HG03064 (cell line): ENCODE data around the gene CCL18.
"Not testable (repeated sequence)": the region's sequence is repeated elsewhere in the genome, so short reads cannot be mapped to it uniquely, and the experiment has no call there.

Experiments used
- ATAC-seq: cut with Tn5 transposase; IDR thresholded peaks from one replicate; pipeline ENCODE4 v1.9.1; 2021; ENCODE audit warnings: low read depth; ENCODE audit not compliant: unreplicated experiment

The CCL18 gene, protein sequence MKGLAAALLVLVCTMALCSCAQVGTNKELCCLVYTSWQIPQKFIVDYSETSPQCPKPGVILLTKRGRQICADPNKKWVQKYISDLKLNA

DNA sequence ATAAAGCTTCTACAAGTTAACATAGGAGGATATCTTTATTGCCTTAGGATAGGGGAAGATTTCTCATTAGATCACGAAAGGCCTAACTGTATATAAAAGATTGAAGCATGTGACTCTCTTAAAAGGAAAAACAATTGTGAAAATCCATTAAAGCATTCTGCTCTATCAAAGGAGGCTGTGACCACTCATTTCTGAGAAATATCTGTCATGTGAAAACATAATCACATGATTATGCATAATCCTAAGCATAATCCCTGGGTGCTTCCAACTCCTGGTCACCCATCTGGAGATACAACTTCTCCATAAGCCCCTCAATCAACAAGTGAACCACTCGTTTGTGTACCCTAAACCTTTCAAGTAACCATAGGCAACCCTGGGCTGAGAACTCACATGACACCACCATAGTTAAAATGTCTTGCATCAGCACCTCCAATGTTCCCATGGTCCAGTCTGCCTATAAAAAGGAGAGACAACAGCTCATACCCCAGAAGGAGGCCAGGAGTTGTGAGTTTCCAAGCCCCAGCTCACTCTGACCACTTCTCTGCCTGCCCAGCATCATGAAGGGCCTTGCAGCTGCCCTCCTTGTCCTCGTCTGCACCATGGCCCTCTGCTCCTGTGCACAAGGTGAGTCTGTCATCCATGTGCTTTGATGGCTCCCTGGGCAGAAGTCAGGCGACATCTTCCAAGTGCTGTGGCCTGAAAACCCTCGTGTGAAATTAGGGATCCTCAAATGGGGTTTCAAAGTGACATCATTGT lies at the start of gene CCL18:
Gene CCL18, plus strand, starts transcription at position 487 of the 756 bp plus-strand sequence. Its CDS starts 71 bp downstream, at position 558.
- ATAC-seq: no peak

DNA sequence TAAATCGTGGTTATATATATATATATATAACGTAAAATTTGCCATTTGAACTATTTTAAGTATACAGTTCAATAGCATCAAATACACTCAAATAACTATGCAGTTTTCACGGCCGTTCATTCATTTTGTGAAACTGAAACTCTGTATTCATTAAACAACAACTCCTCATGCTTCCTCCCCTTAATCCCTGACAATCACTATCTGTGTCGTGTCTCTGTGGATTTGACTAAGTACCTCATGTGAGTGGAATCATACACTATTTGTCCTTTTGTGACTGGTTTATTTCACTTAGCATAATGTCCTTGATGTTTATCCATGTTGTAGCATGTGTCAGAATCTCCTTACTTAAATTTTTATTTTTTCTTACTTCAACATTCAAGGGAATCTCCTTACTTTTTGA lies 49.1 kb upstream of the CCL18 start:
- no peak for ATAC-seq

DNA sequence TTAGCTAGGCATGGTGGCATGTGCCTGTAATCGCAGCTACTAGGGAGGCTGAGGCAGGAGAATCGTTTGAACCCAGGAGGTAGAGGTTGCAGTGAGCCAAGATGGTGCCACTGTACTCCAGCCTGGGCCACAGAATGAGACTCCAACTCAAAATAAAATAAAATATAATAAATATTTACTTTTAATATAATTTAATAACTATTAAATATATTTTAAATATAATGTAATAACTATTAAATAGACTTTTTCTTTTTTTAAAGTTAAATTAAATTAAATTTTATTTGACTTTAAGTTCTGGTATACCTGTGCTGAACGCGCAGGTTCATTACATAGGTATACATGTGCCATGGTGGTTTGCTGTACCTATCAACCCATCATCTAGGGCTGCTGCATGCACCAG lies 48.2 kb upstream of the CCL18 start:
- ATAC-seq: not testable (repeated sequence)

DNA sequence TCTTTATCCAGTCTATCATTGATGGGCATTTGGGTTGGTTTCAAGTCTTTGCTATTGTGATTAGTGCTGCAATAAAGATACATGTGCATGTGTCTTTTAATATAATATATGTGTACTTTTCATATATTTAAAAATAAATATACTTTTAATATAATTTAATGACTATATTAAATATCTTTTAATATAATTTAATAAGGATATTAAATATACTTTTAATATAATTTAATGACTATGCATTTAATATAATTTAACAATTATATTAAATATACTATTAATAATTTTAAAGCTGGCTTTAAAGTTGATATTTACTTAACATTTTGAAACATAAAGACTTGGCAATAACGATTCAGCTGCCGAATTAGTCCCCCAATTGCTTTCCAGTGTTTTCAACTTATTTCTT lies 47.5 kb upstream of the CCL18 start:
- ATAC-seq: no peak

DNA sequence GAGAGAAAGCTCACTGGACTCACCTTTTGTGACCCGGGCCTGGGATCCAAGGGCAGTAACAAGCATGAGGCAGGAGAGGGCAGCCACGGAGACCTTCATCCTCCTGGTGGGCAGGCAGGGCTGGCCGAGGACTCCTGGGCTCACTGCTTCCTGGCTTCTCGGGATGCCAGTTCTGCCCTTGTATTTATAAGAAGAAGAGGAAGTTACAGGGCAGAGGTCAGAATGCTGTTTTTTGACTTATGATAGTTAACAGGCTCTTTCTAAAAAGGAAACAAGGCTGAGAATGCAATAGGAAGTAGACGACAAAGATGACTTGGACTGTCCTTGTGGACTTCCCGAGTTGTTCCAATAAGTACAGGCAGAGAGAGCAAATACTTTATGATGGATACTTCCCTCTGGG lies 46.3 kb upstream of the CCL18 start, which contains the start of gene CCL23:
Gene CCL23, minus strand, starts transcription at position 174 of the 400 bp plus-strand sequence. Its CDS starts 75 bp downstream, at position 99.
- ATAC-seq: no peak

DNA sequence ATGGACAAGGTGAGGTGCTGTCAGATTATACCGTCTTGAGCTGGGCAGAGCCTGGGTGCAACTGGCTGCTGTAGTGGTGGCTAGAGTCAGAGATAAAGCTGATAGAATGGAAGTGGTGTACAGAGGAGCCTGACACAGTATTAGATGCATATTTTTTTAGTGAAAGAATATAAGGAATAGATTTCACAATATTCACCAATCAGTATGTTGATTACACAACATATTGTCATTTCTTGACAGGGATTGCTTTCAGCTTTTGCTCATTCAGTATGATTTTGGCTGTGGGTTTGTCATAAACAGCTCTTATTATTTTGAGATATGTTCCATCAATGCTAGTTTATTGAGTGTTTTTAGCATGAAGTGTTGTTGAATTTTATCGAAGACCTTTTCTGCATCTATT lies 44.6 kb upstream of the CCL18 start:
- ATAC-seq: no peak

DNA sequence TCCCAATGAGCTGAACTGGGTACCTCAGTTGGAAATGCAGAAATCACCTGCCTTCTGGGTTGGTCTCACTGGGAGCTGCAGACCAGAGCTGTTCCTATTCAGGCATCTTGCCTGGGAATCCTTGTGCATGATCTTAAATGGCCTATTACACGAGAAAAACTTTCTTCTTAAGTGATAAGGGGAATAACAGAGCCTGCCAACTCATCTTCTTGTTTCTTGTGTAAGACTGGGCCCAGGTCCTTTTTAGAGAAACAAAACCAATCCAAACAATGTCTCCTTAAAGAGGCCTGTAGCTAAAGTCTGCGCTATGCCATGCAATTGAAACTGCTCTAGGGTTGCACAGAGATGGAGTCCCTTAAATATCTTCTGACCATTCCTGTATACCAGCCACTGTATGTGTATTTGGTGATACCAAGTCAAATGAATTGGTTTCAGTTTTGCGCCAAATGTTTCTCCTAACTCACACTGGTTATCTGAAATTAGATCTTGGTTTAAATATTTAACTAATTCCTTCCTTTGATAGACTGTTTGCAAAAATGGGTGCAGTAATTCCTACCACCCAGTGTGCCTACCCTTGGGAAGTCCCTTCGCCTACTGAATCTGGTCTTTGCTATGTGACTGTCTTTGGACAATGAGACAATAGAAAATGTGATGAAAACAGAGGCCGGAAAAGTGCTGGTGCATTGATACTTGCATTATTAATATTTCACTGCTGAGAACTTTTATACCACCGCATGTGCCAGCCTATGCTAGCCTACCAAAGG lies 39.8 kb upstream of the CCL18 start:
- ATAC-seq: no peak

DNA sequence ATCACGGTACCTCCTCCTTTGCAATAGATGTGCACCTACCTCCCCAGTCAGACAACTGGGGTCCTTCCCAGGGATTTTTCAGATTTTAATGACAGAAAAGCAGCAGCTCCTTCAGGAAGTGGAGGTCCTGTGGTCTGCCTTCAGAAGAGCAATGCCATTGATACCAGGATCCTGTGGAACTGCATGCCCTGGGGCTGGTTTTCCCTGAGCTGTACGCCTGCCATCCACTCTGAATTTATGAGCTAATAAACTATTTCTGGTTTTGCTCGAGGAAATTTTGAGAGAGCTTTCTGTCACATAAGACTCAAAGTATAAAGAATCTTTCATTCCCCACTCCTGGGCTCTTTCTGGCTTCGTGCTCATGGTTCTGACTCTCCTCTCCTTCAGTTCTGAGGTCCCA lies 36.3 kb upstream of the CCL18 start:
- no peak for ATAC-seq

DNA sequence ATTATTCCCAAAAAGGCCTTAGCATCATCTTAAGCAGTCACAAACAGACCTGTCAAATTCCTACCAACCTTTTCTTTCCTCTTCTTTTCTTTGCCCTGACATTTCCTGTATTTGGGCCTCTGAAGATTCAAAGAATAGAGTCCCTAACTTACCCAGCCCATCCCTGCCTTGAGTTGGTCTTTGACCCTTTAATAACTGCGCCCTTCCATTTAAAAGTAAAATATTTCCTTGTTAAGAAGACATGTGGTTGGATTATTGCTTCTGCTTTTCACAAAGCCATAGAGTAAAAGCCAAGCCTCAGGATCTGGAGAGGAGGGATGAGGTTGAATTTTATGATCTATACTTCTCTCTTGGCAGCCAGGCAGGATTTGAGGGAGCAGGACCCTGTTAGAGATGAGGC lies 33.1 kb upstream of the CCL18 start:
- ATAC-seq: no peak

DNA sequence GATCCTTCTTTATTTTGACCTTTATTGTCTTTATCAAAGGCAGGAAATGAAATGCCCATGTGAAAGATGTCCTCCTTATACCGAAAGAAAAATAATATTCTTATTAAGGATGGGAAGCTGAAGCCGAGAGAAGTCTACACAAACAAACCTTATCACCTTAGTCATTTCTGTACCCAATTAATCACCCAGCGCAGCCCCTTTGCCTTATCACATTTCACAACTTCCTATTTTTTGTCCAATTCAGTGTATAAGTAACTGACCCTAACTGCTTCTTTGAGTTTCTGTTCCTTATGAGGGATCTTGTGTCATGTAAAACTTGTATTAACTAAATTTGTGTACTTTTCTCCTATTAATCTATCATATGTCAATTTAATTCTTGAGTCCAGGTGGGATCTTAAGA lies 29.9 kb upstream of the CCL18 start:
- ATAC-seq: no peak

DNA sequence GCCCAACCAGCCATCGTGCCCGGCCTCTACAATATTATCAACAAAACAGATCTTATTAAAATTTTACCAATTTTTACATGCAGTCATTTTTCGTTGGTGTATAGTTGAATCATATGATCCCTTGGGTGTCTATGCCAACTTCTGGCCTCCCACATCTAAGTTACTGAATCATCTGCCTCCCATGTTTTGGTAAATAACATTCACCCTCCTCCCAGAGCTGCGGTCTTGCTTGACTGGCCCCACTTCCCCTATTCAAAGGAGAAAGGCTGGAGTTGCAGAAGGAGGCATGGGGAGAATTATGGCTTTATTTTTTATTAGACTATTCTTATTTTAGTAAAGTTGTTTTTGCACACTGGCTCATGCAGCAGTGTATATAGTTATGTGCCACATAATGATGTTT lies 27.8 kb upstream of the CCL18 start:
- ATAC-seq: no peak

DNA sequence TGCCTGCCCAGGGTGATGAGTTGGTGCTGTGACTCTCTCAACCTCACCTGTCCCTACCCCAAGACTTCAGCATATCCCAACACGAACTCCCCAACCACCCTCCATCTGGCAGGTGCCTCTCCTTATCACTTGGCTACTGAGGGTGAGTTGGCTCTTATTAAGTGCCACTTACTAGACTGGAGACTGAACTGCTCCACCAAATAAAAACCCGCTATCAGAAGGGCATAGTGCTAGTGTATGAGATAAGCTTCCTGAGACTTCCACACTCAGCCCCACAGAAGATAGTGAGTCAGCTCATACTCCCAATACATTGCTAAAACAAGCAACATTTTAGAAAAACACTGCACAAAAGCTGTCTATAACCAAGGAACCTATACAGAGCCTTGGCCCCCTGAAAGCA lies 16.0 kb upstream of the CCL18 start:
- no peak for ATAC-seq

DNA sequence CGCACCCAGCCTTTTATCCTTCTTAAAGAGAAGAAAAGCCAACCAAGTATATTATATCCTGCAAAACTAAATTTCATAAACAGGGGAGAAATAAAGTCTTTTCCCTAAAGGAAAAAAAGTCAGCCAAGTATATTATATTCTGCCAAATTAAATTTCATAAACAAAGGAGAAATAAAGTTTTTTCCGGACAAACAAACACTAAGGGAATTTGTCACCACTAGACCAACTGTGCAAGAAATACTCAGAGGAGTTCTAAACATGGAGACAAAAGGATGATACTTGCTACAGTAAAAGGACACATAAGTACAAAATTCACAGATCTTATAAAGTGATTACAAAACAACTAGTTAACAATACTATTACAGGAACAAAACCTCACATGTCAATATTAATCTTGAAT lies 14.4 kb upstream of the CCL18 start:
- no peak for ATAC-seq

DNA sequence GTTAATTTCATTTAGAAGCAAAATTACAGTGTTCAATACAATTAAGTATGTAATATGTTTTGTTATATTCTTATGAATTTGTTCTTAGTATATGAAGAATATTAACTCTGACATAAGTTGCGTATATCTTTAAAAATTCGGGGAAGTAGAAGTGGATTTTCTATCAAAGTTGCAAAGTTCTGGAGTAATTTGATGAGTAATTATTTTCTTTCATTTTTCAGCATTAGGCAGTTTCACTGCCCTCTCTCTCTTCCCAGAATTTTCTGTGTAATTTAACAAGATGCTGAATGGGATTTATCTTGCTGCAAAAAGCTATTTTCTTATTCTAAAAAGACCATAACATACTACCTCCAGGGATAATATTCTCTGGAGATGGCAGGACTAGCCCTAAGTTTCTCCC lies 8.9 kb upstream of the CCL18 start:
- ATAC-seq: no peak

DNA sequence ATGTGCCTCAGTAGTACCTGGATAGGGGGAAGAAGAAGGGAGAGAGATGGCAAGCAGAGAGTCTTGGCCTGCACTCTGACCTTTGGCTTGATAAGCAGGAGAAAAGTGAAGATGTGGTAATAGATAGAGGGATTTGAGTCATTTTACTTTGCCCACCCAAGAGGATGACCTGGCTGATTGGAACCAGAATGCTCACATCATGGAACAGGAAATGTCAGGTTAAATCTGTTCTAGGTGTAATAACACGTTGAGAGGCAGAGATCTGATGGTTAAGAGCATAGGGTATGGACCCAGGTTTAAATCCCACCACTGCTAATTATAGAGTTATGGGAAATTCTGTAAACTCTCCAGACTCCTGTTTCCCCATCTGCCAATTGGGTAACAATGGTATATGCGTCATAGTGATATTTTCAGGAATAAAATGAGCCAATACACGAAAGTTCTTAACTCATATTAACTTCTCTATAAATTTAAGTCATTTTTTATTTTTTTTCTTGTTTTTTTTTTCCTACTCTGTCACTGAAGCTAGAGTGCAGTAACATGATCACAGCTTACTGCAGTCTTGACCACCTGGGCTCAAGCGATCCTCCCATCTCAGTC lies 8.1 kb upstream of the CCL18 start:
- ATAC-seq: no peak

DNA sequence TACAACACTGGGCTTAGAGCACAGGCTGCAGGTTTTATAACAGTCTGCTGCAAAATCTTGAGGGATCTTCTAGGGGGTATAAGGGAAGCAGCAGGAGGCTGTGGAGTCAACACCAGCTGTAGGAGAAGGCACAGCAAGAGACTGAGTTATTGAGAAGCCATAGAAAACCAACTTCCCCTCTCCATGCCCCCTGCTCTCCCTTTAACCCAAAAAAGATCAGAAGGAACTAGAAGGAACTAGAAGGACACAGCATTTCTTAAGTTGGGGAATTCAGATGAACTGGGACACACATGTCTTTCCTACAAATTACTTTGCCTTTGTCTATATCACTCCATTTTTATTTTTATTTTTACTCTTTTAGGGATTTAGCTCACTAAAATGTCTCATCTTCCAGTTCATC lies 6.2 kb upstream of the CCL18 start:
- no peak for ATAC-seq

DNA sequence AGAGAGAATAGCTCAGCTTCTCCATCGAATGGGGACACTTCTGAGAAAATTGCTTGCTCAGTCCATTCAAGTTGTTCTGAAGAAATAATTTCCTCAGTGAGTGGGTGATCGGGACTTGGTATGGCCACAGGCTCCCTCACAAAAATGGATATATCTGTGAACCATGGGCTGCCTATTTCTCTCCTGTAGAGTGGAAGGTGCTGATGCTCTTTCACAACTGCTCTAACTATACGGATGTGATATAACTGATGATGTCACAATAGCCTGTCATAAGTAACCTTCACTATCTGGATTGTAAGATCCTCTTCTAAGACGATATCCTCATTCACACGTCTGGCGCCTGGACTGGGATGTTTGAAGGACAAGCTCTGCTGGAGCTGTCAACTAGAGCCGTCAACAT lies 4.7 kb upstream of the CCL18 start:
- ATAC-seq: no peak

DNA sequence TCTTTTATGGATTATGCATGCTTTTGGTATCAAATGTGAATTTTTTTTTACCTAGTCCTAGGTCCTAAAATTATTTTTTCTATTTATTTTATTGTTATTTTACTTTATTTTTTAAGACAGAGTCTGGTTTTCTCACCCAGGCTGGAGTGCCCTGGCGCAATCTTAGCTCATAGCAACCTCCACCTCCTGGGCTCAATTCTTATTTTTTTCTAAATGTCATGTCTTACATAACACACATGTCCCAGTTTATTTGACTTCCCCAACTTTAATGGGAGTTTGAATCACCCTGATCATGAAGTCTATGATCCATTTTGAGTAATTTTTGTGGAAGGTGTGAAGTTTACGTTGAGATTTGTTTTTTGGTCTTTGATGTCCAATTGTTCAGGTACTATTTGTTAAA lies 3.3 kb upstream of the CCL18 start:
- no peak for ATAC-seq

DNA sequence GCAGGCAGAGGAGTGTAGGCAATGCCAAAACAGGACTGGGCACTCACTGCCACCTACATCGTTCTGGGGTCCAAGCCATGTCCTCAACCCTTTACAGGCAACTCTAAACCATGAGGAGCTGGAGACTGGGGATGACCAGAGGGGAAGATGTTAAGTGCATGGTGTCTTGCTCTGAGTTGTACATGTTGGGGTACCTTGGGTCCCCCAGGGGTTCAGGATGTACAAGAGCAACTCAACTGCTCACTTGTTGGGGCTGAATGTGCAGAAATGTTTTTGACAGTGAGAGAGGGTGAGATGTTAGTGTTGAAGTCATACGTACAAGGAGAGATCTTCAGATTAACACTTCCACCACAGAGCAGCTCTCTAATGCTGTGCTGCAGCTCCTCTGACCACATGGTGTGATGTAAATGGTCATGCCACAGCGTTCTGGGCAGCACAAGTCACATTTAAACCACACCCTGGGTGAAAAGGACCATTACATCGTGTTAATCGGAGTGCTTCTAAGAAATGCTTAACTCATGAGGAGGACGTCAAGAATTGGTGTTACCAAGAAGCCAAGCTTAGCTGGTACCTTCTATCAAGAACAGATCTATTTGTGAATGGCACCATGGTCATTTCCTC lies 2.4 kb downstream of the CCL18 start:
- no peak for ATAC-seq

DNA sequence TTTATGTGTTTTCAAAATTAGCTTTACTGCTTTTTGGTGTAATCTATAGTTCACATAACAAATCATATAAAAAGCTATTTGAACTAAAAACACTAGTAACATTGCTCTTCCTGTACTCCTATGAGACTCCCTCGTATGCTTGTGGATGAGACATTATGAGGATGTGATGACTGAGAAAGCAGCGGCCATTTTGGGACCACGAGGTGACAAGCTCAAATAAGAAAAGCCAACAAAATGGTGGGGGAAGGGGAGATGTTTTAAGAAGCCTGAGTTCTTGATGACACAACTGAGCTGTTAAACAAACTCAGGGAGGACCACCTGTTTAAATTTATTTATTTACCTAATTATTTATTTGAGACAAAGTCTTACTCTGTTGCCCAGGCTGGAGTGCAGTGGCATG lies 4.5 kb downstream of the CCL18 start:
- ATAC-seq: no peak

DNA sequence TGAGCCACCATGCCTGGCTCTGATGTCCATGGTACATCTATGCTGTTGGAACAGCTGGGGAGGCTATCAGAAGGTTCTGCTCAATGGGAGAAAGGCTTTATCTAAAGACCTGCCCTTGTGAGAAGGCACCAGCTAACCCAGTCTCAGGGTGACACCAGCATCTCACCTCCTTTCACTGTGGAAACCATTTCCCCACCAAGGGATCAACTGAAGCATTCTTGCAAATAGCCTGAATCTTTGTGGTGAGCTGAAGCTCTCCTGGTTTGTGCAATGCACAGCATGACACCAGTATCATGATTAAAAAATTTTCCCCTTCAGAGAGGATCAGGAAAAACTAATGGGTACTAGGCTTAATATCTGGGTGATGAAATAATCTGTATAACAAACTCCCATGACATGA lies 5.1 kb downstream of the CCL18 start:
- no peak for ATAC-seq
